Heart right ventricle (tissue), 16 donors: Measurements from ENCODE around the gene CHN2. TPM values are rescaled to one million over a fixed set of nuclear protein-coding genes. Genes with fewer than 3 reads are reported as not detected.

Experiments used
- ATAC-seq, 8 donors: fragments of 200-7000 bp; cut with Tn5 transposase; one replicate each; pipeline ENCODE4 v1.9.1; 2020; ENCODE audit warnings: mild to moderate bottlenecking in 8 of 8, moderate library complexity in 8 of 8, moderate number of reproducible peaks in 1 of 8
- DNase-seq, 2 donors: peaks; one replicate each; pipeline ENCODE4 v3.0.0-alpha.2; 2020
- H3K27ac ChIP-seq, 10 donors: fragments of 200-600 bp; sonication (generic) in 2 of 10; one replicate each; pipeline versions ENCODE4 v1.5.0 to v1.8.0; 2020 to 2022; ENCODE audit warnings: mild to moderate bottlenecking in 3 of 10
- H3K27me3 ChIP-seq, 7 donors: fragments of 200-600 bp; one replicate each; pipeline ENCODE4 v1.8.0; 2021 to 2022; ENCODE audit warnings: mild to moderate bottlenecking in 2 of 7
- H3K36me3 ChIP-seq, 9 donors: fragments of 200-600 bp; sonication (generic) in 1 of 9; one replicate each; pipeline versions ENCODE4 v1.5.0 to v1.8.0; 2020 to 2022; ENCODE audit warnings: mild to moderate bottlenecking in 2 of 9
- H3K4me1 ChIP-seq, 9 donors: fragments of 200-600 bp; sonication (generic) in 1 of 9; one replicate each; pipeline versions ENCODE4 v1.5.0 to v1.8.0; 2020 to 2022; ENCODE audit warnings: mild to moderate bottlenecking in 4 of 9
- H3K4me3 ChIP-seq, 10 donors: fragments of 200-600 bp; sonication (generic) in 2 of 10; one replicate each; pipeline versions ENCODE4 v1.5.0 to v1.8.0; 2020 to 2022; ENCODE audit warnings: mild to moderate bottlenecking in 7 of 10, moderate library complexity in 2 of 10
- H3K9me3 ChIP-seq, 11 donors: fragments of 200-600 bp in 10 of 11; sonication (generic) in 2 of 11; one replicate each; pipeline versions ENCODE4 v1.5.0 to v1.8.0; 2013 to 2022; ENCODE audit warnings: mild to moderate bottlenecking in 2 of 11, control low read depth in 1 of 11, moderate library complexity in 1 of 11
- CTCF ChIP-seq, 9 donors: fragments of 200-600 bp; sonication (generic) in 2 of 9; IDR thresholded peaks; one replicate each; pipeline versions ENCODE4 v1.5.0 to v1.8.0; 2021 to 2022; ENCODE audit warnings: antibody characterized with exemption in 9 of 9, mild to moderate bottlenecking in 5 of 9, moderate library complexity in 1 of 9
- WGBS, 2 donors: extraction: QIAGEN DNeasy Blood & Tissue Kit; methylation state at CpG; one replicate each; pipeline ENCODE4 v1.1.7; 2013; ENCODE audit warnings: inconsistent platforms in 1 of 2; 5-methylcytosine and 5-hydroxymethylcytosine counted together
- intact Hi-C, 10 donors: fragments of 100-400 bp; cut with DNase I; formaldehyde crosslinking; loops; one replicate each; pipeline versions ENCODE4 v1.11.1 to v1.14.2; 2022
- polyA plus RNA-seq, 2 donors: library from polyadenylated mRNA; stranded (reverse); fragments of 200-250 nt; gene quantifications; one replicate each; pipeline ENCODE4 v1.2.3, GENCODE V29; 2013
- total RNA-seq, 10 donors: library from RNA; stranded (reverse); fragmentation: NEBNext Ultra II Directional in 3 of 10; extraction: Animal tissue kit (Norgen Biotek cat#: 25700) in 3 of 10; gene quantifications; one replicate each; pipeline versions ENCODE4 v1.2.1 to v1.2.4, GENCODE V29; 2021 to 2023
- donor health status: Arrhythmogenic right ventricular cardiomyopathy.
- donor health status: ischemic (EF 13 %, LVEDD 7.1; RV severe dilation, severe dysfunction).
- donor health status: healthy with polysubstance abuse.
- donor health status: DM: no; HTN: yes; CAD: no.
- donor health status: DM: no; HTN: no; CAD: no.
- donor health status: ischemic (EF 25% LVEDD 6.9; RV normal size, moderate dysfunction).
- donor health status: ischemic (EF 25% LVEDD 5.7; RV mildly dilated, moderate dysfunction).
- donor health status: healthy.
- donor health status: DM: yes; HTN: yes; CAD: no.
- donor health status: Ischemic cardiomyopathy.
- donor health status: ischemic (EF 35%, LVEDD 5.7; RV mildly dilated, moderate dysfunction).
- donor health status: nonischemic (EF 11% LVEDD 7.7; RV severe dilation, severe dysfunction).
- donor health status: DM: yes; HTN: yes; CAD: no.
- donor health status: PGD.
- donor health status: ischemic (EF 29% LVEDD 5.4; RV normal size, mild dysfunction).
- donor health status: nonischemic (EF 23%, LVEDD 6.1; RV moderate dilation, normal function).

Gene CHN2
- total and polyA plus RNA-seq, 12 donors, result 5.9 to 54.9 (median 22.6) TPM

- no peak for TF ChIP-seq CTCF (IDR thresholded peaks at IDR 0.05)
- no peak overlapping the region for H3K27ac ChIP-seq
- H3K4me3 ChIP-seq, result no peak overlapping the region
- H3K27me3 ChIP-seq, result no peaks in the 10 kb centered on the region
- WGBS, 2 donors, result 96 to 98% methylated on average over 8 of the region's 8 CpGs
- peaks cover 0 to 29% (median 4%) of the 10 kb centered on the region in 9 donors for H3K4me1 ChIP-seq
- DNase-seq (no peak), ATAC-seq (no peak)
- peaks cover 0 to 3% (median 0%) of the 10 kb centered on the region in 9 donors for H3K36me3 ChIP-seq
- no peaks in the 10 kb centered on the region for H3K9me3 ChIP-seq
- intact Hi-C loops, result loop anchor here in 1 of 10 donors (5.0 kb wide), 1 partner anchor 35 kb away; no protein-coding TSS in a partner anchor
Measured at GRCh38 chr7:29327455-29327854, 132.9 kb downstream of the CHN2 start.

GRCh38 chr7:29328045-29328444, 133.5 kb downstream of the CHN2 start:
- WGBS, 2 donors, result 51 to 70% methylated on average over 5 of the region's 5 CpGs
- intact Hi-C loops, result loop anchor here in 1 of 10 donors (5.0 kb wide), 1 partner anchor 36 kb away; no protein-coding TSS in a partner anchor
- H3K9me3 ChIP-seq, result no peaks in the 10 kb centered on the region
- no peak overlapping the region for H3K4me3 ChIP-seq
- H3K4me1 ChIP-seq, result peaks cover 0 to 29% (median 4%) of the 10 kb centered on the region in 9 donors
- no peak for ATAC-seq
- H3K27me3 ChIP-seq, result no peaks in the 10 kb centered on the region
- H3K27ac ChIP-seq, result peak overlapping the region in 1 of 10 donors; percentile 43
- no peak for DNase-seq
- peaks cover 0 to 2% (median 0%) of the 10 kb centered on the region in 9 donors for H3K36me3 ChIP-seq
- no peak for TF ChIP-seq CTCF (IDR thresholded peaks at IDR 0.05)

GRCh38 chr7:29328811-29329210, 134.2 kb downstream of the CHN2 start:
- no peaks in the 10 kb centered on the region for H3K36me3 ChIP-seq
- no peak overlapping the region for H3K4me3 ChIP-seq
- H3K27me3 ChIP-seq, result no peaks in the 10 kb centered on the region
- TF ChIP-seq CTCF (IDR thresholded peaks at IDR 0.05), result no peak
- WGBS, 2 donors, result 43 to 69% methylated on average over 2 of the region's 2 CpGs
- peaks cover 0 to 29% (median 4%) of the 10 kb centered on the region in 9 donors for H3K4me1 ChIP-seq
- DNase-seq (no peak), ATAC-seq (no peak)
- intact Hi-C loops, result loop anchor here in 1 of 10 donors (5.0 kb wide), 1 partner anchor 37 kb away; no protein-coding TSS in a partner anchor
- H3K9me3 ChIP-seq, result no peaks in the 10 kb centered on the region
- peak overlapping the region in 1 of 10 donors; percentile 48 for H3K27ac ChIP-seq

GRCh38 chr7:29329686-29330085, 135.1 kb downstream of the CHN2 start:
- no peaks in the 10 kb centered on the region for H3K36me3 ChIP-seq
- intact Hi-C loops, result loop anchor here in 1 of 10 donors (5.0 kb wide), 1 partner anchor 37 kb away; no protein-coding TSS in a partner anchor
- ATAC-seq (no peak), DNase-seq (no peak)
- H3K9me3 ChIP-seq, result no peaks in the 10 kb centered on the region
- H3K4me1 ChIP-seq, result peaks cover 0 to 29% (median 4%) of the 10 kb centered on the region in 9 donors
- TF ChIP-seq CTCF (IDR thresholded peaks at IDR 0.05), result no peak
- WGBS, 2 donors, result 77% methylated on average over 3 of the region's 3 CpGs
- no peaks in the 10 kb centered on the region for H3K27me3 ChIP-seq
- H3K27ac ChIP-seq, result no peak overlapping the region
- H3K4me3 ChIP-seq, result no peak overlapping the region
